Left renal pelvis (tissue), 4 donors: ENCODE results near the gene LMNTD2. TPM values are rescaled to one million over a fixed set of nuclear protein-coding genes. Genes with fewer than 3 reads are reported as not detected.

Experiments used
- DNase-seq, 4 donors: peaks; one replicate each; pipeline ENCODE4 v3.0.0-alpha.2; 2013; ENCODE audit warnings: low read depth in 4 of 4, low spot score in 3 of 4
- polyA plus RNA-seq, 4 donors: library from polyadenylated mRNA; unstranded; fragments of 120-200 nt; gene quantifications; one replicate each; pipeline ENCODE4 v1.2.1, GENCODE V29; 2013; ENCODE audit not compliant: insufficient read length in 4 of 4

The LMNTD2 gene
- polyA plus RNA-seq, 4 donors, result 0.75 to 7.5 (median 2.8) TPM

GRCh38 chr11:555227-555779 lies 5.2 kb downstream of the LMNTD2 start:
- DNase-seq, result no peak

- no peak for DNase-seq
These were observed 5.9 kb downstream of the LMNTD2 start for GRCh38 chr11:554428-555226.

GRCh38 chr11:553988-554340 lies 6.6 kb downstream of the LMNTD2 start:
- no peak for DNase-seq

GRCh38 chr11:553083-553987 lies 7.2 kb downstream of the LMNTD2 start:
- DNase-seq, result no peak

GRCh38 chr11:551596-551995 lies 8.9 kb downstream of the LMNTD2 start:
- no peak for DNase-seq

GRCh38 chr11:551131-551530 lies 9.4 kb downstream of the LMNTD2 start:
- DNase-seq, result no peak

- no peak for DNase-seq
These were observed 9.8 kb downstream of the LMNTD2 start for GRCh38 chr11:550746-551085.

GRCh38 chr11:550021-550745 lies 10.4 kb downstream of the LMNTD2 start:
- no peak for DNase-seq

GRCh38 chr11:548700-549603 lies 11.6 kb downstream of the LMNTD2 start:
- DNase-seq, result no peak

GRCh38 chr11:545171-545570 lies 15.4 kb downstream of the LMNTD2 start:
- no peak for DNase-seq

- DNase-seq, result no peak
These were observed 15.7 kb downstream of the LMNTD2 start for GRCh38 chr11:544817-545166.

GRCh38 chr11:541433-541885 lies 19.1 kb downstream of the LMNTD2 start:
- no peak for DNase-seq

GRCh38 chr11:540583-541432 lies 19.7 kb downstream of the LMNTD2 start:
- no peak for DNase-seq

GRCh38 chr11:539971-540481 lies 20.5 kb downstream of the LMNTD2 start:
- no peak for DNase-seq

- DNase-seq, result no peak
These were observed 22.0 kb downstream of the LMNTD2 start for GRCh38 chr11:538431-539051.

- no peak for DNase-seq
These were observed 22.7 kb downstream of the LMNTD2 start for GRCh38 chr11:537622-538430.

GRCh38 chr11:536841-537621 lies 23.5 kb downstream of the LMNTD2 start, which contains the start of gene LRRC56:
Gene LRRC56, plus strand, starts transcription at chr11:537527. Its CDS starts 3,158 bp downstream, at chr11:540685.
- peak in 1 of 4 donors; percentile 66 for DNase-seq
